A204.1 (cell line): Measurements from ENCODE around the gene NTHL1.

Source experiments
- FAIRE-seq: peaks from 2 replicates; lab custom pipeline; 2012; peaks lifted over from hg19 to GRCh38; lab: Jason Lieb, UNC

NTHL1 gene

DNA sequence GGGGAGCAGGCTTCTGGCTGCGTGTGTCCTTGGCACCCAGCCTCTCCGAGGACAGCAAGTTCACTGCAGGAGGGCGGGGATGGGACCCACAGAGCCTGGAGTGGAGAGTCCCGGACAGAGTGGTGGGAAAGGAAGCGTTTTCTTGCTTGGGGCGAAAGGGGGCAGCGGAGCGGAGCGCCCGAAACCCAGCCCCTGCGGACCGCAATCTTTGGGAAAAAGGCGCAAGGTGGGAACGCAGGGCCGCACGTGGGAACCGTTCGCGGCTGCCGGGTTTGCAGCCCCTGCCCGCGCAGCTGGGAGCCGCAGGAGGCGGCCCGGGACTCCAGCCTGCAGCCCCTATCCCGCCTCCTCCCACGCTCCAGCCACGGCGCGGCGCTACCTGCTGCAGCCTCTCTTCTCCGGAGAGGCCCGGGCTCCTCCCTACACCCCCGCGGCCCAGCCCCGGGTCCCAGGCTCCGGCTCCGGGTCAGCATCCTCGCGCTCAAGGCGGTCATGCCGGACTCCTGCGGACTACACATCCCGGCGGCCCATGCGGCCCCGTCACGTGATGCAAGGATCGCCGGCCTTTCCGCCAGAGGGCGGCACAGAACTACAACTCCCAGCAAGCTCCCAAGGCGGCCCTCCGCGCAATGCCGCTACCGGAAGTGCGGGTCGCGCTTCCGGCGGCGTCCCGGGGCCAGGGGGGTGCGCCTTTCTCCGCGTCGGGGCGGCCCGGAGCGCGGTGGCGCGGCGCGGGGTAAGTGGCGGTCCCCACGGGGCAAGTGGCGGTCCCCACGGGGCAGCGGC, at the start of gene NTHL1, which contains the start of gene TSC2:
Gene NTHL1, minus strand, starts transcription at position 505 of the 786 bp plus-strand sequence. Its CDS starts 11 bp downstream, at position 494.
Gene TSC2, plus strand, starts transcription at position 656 of the 786 bp plus-strand sequence. CDS start 631 bp downstream, outside the sequence.
- no peak for FAIRE-seq

DNA sequence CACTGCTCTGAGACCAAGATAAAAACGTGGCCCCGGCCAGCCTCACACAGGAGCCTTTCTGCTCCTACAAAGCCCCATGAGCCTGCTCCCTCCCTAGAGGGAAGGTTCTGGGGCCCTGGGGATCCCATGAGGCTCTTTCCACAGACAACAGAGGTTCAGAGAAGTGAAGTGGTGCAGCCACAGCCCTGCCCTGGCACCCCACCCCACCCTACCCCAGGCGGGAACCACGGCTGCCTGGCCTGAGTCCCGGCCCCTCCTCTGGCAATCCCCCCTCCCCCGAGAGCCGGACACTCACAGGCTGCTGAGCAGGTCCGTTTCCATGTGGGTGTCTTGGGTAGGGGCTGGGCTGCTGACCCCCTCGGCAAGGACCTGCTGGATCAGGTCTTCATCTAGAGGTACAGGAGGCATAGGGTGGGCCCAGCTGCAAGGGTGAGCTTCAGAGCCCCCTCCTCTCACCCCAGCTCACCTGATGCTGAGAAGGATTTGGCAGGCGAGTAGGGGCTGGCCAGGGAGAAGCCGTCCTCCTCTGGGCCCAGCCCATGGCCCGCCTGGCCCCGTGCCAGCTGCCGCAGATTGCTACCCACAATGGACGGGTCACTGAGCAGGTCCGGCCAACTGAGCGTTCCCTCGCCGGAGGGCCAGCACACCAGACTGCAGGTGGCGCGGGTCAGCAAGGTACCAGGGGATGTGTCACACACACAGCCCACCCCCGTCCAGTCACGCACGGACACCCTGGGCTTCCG, 49.4 kb upstream of the NTHL1 start:
- FAIRE-seq, result no peak

GRCh38 chr16:2095918-2096582, 48.4 kb upstream of the NTHL1 start:
- no peak for FAIRE-seq

DNA sequence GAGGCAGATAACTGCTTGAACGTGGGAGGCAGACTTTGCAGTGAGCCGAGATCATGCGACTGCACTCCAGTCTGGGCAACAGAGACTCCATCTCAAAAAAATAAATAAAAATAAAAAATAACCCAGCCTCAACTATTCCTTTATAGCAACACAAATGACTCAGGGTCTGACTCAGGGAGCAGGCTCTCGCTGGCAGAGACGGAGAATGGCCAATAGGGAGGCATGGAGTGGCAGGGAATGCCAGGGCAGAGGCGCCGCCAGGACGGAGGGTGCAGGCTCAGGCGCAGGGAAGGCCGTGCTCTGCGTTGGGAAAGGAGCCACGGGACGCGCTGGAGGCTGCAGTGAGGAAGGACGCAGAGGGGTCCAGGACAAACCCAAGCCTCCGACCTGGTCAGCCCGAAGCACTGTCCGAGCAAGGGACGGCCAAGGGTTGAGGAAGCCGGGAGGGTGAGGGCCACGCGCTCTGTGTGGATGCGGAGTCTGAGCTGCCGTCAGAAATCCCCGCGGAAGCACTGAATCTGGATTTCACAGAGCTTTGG, 47.8 kb upstream of the NTHL1 start:
- FAIRE-seq, result no peak

DNA sequence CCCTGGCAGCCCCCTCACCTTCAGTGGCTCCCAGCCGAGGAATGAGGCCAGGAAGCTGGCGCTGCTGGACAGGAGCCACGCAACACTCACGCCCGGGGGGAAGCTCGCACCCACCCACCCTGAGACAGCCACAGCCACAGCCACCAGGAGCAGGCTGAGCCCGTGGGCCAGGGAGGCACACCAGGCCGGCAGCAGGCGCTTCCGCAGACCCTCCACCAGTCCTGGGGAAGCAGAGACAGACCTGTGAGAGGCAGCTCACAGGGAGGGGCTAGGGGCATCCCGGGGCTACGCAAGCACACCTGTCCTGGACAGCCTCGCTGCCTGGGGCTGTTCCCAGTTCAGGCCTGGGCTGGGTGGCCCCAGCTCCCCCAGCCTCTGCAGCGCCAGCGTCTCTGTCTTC, 46.2 kb upstream of the NTHL1 start:
- no peak for FAIRE-seq

DNA sequence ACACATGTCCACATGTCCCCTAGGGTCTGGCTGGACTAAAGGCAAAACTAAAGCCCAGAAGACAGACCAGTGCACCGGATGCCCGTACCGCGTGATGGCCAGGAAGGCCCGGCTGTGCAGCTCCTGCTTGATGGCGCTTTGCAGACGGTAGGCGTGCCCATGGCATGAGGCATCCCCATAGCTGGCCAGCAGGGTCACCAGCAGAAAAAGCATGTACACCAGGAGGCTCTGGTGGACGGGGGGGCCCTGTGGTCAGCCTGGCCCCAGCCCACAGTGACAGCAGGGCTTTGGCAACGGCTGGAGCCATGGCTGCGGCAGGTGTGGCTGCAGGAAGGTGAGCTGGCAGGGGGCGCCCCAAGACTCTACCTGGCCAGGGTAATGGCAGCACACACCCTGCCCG, 45.2 kb upstream of the NTHL1 start:
- no peak for FAIRE-seq

DNA sequence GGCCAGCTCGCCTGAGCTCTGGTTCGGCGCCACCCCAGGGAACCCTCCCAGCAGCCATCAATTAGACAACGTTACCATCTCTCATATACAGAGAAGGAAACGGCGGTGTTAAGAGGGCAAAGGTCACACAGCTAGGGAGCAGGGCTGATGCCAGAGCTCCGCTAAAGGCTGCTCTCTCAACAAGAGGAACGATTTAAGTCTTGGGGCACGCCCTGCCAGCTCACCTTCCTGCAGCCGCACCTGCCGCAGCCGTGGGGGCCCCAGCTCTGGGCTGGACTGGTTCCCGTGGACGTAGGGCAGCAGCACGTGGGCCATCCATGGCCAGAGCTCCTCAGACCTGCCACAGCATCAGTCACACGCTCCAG, 44.6 kb upstream of the NTHL1 start:
- FAIRE-seq, result no peak

- no peak for FAIRE-seq
These were observed 44.1 kb upstream of the NTHL1 start for GRCh38 chr16:2091547-2092255.

DNA sequence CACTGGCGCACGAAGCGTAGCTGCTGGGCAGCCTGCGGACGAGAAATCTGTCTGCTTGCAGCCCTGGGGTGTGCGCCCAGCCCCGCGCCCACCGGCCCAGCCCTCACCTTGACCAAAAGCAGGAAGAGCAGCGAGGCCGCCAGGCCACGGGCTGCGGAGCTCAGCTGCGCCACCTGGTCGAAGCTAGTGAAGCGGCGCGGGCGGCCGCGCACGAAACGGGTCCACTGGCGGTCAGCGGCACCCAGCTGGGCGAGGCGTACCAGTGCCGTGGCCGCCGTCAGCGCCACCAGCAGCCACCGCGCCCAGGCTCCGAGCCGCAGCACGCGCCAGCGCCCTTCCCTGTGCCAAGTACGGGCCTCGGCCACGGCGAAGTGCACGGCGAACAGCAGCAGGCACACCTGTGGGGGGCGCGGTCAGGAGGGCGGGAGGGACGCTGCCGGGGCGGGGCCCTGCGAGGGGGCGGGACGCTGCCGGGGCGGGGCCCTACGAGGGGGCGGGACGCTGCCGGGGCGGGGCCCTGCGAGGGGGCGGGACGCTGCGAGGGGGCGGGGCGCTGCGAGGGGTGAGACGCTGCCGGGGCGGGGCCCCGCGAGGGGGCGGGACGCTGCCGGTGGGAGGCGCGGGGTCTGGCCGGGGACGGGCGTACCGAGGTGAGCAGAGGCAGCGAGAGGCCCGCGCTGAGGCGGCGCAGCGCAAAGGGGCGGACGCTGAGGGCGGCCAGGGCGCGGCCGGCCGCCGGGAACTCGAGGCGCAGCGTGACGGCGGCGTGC, 43.3 kb upstream of the NTHL1 start:
- no peak for FAIRE-seq

DNA sequence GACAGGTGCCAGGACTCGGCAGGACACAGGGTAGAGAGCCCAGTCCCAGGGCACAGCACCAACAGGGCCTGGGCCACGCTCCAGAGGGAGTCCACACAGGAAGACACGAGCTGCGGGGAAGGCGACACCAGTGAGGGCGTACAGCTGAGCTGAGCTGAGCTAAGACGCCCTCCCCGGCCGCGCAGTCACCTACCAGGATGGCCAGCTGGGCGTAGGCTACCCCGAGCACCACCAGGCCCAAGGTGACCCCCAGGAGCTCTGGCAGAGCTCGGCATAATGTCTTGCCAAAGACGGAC, 42.8 kb upstream of the NTHL1 start:
- no peak for FAIRE-seq

- FAIRE-seq, result no peak
These were observed 42.3 kb upstream of the NTHL1 start for GRCh38 chr16:2089706-2090480.

DNA sequence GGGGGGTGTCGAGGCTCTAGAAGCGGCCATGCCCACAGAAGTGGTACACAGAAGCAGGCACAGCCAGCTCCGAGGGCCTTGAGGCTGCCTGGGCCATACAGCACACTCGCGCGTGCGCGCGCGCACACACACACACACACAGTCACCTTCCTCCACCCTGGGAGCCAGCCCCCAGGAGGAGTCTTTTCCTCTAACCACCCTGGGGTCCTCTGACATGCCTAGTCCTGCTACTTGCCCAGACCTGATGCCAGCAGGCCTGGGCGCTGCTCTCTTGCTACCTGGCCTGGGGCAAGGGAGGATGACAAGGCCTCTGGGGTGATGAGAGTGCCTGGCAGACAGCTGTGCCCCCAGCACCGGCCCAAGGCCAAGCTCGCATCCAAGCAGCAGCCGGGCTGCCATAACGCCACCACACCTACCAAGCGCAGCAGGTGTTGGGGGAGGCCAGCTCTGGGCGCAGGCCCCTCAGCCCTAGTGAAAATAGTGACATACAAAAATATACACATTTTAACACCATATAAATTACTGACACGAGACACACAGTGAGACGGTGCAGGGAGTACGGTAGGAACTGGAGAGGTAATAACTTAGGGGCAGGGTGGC, 41.2 kb upstream of the NTHL1 start:
- FAIRE-seq, result no peak

DNA sequence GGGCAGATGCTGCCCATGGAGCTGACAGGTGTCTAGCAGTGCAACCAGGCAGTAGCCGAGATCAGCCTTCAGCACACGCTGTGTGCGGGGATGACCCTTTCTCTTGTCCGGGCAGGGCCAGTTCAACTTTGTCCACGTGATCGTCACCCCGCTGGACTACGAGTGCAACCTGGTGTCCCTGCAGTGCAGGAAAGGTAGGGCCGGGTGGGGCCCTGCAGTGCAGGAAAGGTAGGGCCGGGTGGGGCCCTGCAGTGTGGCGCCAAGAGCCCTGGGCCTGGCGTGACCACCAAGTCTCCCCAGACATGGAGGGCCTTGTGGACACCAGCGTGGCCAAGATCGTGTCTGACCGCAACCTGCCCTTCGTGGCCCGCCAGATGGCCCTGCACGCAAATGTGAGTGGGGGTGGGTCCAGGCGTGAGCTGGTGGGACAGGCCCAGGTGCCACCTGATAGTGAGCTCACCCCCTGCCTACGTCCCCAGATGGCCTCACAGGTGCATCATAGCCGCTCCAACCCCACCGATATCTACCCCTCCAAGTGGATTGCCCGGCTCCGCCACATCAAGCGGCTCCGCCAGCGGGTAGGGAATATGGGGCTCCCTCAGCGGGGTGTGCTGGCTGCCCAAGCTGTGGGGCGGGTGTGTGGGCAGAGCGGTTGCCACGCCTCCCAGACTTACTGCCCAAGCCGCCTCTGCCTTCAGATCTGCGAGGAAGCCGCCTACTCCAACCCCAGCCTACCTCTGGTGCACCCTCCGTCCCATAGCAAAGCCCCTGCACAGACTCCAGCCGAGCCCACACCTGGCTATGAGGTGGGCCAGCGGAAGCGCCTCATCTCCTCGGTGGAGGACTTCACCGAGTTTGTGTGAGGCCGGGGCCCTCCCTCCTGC, 40.4 kb upstream of the NTHL1 start:
- no peak for FAIRE-seq

DNA sequence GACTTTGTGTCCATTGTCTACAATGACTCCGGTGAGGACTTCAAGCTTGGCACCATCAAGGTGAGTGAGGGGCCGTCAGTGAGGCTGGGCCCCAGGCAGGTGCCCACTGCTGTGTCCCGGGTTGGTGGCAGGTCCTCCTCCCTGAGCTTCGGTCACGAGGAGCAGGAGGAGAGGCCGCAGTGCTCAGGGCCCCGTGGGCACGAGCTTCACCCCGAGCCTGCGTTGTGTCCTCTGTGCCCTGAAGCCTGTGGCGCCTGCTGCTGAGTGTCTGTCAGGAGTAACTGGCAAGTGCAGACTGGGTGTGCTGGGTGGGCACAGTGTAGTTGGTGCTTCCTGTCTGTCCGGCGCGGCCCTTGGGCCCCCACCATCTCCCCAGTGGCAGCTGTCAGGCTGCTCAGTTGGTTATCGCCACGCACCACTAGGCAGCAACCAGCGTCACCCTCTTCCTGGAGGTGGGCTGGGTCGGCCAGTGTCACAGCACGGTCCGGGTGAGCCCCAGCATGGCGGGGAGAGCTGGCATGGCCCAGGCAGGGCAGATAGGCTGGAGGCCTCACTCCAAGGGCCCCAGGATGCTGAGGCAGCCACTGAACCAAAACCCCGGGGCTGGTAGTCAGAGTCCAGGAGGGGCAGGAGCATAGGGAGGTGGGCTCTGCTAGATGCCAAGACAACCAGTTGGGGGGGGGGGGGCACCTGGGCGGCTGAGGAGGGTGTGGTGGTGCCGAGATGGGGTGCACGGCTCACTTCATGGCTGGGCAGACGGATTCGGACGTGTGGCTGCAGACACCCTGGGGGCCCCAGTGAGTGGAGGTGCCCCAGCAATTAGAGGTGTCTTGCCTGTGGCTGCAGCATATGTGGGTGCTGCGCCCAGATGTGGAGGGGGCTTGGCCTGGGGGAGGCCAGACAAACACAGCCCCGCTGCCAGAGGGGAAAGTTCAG, 39.4 kb upstream of the NTHL1 start:
- FAIRE-seq, result no peak

DNA sequence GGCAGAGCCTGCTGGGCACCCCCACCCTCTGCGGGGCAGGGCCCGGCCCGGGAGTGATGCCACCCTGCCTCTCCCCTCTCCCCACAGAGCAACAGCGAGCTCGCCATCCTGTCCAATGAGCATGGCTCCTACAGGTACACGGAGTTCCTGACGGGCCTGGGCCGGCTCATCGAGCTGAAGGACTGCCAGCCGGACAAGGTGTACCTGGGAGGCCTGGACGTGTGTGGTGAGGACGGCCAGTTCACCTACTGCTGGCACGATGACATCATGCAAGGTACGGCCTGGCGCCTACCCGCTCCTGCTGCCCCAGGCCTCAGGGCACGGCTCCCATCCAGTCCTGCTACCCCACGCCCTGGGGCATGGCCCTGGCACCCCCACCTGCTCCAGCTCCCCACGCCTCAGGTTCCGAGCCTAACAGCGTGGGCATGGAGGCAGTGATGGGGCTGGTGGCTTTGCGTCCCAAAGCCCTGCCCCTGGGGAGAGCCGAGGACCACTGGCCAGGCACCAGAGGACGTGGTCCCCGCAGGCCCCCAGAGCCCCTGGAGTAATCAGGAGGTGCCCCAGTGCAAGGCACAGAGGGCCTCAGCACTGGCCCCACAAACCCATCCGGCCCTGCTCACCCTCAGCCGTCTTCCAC, 38.6 kb upstream of the NTHL1 start:
- FAIRE-seq, result no peak

- FAIRE-seq, result no peak
These were observed 38.0 kb upstream of the NTHL1 start for GRCh38 chr16:2085669-2086068.

- no peak for FAIRE-seq
These were observed 37.4 kb upstream of the NTHL1 start for GRCh38 chr16:2084895-2085625.
